Stomach (tissue), 4 donors: Measurements from ENCODE around the gene KCNT1.

Source experiments
- EP300 ChIP-seq: sonication (generic); formaldehyde crosslinking; IDR thresholded peaks from one replicate; pipeline ENCODE4 v1.6.1; 2017; ENCODE audit warnings: antibody characterized with exemption
- POLR2AphosphoS5 ChIP-seq, 3 donors: sonication (generic); formaldehyde crosslinking; IDR thresholded peaks; one replicate each; pipeline ENCODE4 v1.6.1; 2016; ENCODE audit warnings: antibody characterized with exemption in 3 of 3
- TF ChIP-seq, protein P1 (sequence below), 7 experiments: fragments of 450-650 bp in 4 of 7; fragments of 200-600 bp in 3 of 7; sonication (generic) in 3 of 7; IDR thresholded peaks; one replicate each; pipeline ENCODE4 v1.5.1; 2016 to 2019; ENCODE audit warnings: antibody characterized with exemption in 7 of 7, control low read depth in 2 of 7, mild to moderate bottlenecking in 1 of 7

DNA sequence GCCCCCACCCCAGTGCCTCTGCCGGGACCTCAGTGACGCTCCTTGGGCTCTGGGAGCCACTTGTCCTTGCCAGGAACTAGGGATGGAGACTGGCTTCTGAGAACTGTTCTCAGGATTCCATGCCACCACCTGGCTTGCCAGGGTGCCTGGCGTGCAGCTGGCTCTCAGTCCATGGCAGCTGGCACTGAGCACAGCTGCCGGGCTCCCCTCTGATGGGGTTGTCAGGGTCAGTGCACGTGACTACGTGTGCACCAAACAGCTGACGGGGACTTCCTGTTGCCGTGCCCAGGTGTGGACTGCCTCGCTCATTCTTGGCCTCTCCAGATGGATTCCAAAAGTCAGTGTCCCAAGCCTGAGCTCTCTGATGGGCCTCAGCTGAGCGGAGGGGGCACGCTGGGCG is 9.4 kb downstream of the KCNT1 start:
- TF ChIP-seq EP300 (no peak), POLR2AphosphoS5 (IDR thresholded peaks at IDR 0.05) (no peak)
- TF ChIP-seq, protein P1, sequence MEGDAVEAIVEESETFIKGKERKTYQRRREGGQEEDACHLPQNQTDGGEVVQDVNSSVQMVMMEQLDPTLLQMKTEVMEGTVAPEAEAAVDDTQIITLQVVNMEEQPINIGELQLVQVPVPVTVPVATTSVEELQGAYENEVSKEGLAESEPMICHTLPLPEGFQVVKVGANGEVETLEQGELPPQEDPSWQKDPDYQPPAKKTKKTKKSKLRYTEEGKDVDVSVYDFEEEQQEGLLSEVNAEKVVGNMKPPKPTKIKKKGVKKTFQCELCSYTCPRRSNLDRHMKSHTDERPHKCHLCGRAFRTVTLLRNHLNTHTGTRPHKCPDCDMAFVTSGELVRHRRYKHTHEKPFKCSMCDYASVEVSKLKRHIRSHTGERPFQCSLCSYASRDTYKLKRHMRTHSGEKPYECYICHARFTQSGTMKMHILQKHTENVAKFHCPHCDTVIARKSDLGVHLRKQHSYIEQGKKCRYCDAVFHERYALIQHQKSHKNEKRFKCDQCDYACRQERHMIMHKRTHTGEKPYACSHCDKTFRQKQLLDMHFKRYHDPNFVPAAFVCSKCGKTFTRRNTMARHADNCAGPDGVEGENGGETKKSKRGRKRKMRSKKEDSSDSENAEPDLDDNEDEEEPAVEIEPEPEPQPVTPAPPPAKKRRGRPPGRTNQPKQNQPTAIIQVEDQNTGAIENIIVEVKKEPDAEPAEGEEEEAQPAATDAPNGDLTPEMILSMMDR (IDR thresholded peaks at IDR 0.05), result no peak
